Keratinocyte (primary cell): ENCODE results near the gene PCYOX1L.

ENCODE experiments used
- EZH2 ChIP-seq: IDR thresholded peaks from one replicate; pipeline ENCODE4 v1.6.1; 2012; ENCODE audit warnings: inconsistent platforms, mild to moderate bottlenecking, low read length, moderate library complexity
- TF ChIP-seq, protein P1 (sequence below), 3 experiments: IDR thresholded peaks in 1 of 3; conservative IDR thresholded peaks in 1 of 3; optimal IDR thresholded peaks in 1 of 3; 2 replicates in 2 of 3; 3 replicates in 1 of 3; pipeline versions ENCODE3 to v1.5.1; 2011; ENCODE audit warnings: low read length in 3 of 3, mild to moderate bottlenecking in 3 of 3, moderate library complexity in 2 of 3, control low read depth in 1 of 3, inconsistent platforms in 1 of 3; ENCODE audit not compliant: insufficient read depth in 2 of 3; ENCODE audit errors: extremely low read depth in 1 of 3

DNA sequence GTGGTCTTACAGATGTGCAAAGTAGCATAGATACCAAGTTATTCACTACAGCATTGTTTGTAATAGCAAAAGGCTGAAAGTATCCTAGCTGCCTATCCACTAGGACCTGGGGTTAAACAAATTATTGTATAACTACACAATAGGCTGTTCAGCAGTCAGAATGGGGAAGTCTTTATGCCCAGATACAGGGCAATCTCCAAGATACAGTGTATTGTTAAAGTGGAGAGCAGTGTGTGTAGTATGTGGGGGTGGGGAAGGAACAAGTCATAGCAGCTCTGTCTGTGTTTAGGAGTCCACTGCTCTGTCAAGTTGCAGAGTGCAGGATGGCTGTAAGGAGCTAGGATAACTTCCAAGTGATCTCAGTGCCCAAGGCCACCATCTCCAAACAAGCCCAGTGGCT, 5.5 kb downstream of the PCYOX1L start:
- TF ChIP-seq, protein P1, sequence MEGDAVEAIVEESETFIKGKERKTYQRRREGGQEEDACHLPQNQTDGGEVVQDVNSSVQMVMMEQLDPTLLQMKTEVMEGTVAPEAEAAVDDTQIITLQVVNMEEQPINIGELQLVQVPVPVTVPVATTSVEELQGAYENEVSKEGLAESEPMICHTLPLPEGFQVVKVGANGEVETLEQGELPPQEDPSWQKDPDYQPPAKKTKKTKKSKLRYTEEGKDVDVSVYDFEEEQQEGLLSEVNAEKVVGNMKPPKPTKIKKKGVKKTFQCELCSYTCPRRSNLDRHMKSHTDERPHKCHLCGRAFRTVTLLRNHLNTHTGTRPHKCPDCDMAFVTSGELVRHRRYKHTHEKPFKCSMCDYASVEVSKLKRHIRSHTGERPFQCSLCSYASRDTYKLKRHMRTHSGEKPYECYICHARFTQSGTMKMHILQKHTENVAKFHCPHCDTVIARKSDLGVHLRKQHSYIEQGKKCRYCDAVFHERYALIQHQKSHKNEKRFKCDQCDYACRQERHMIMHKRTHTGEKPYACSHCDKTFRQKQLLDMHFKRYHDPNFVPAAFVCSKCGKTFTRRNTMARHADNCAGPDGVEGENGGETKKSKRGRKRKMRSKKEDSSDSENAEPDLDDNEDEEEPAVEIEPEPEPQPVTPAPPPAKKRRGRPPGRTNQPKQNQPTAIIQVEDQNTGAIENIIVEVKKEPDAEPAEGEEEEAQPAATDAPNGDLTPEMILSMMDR (optimal IDR thresholded peaks at IDR 0.05 in 1 of 3, IDR thresholded peaks at IDR 0.05 in 1 of 3, conservative IDR thresholded peaks at IDR 0.05 in 1 of 3; ENCODE audit: extremely low read depth in 1 of 3, insufficient read depth in 2 of 3, low read length in 3 of 3): no peak
- TF ChIP-seq EZH2: no peak
